ACC112 (cell line): Measurements from ENCODE around the gene RGS7.
"Not testable (repeated sequence)": the region's sequence is repeated elsewhere in the genome, so short reads cannot be mapped to it uniquely, and the experiment has no call there.

Experiments used
- H2AFZ ChIP-seq: fragments of 200-600 bp; sonication (generic); one replicate; pipeline ENCODE4 v1.6.0; 2017; ENCODE audit warnings: antibody characterized with exemption, low read length; ENCODE audit not compliant: unreplicated experiment
- H3K27ac ChIP-seq: fragments of 200-600 bp; sonication (generic); 2 replicates; pipeline ENCODE4 v1.5.1; 2014; ENCODE audit warnings: low read depth, mild to moderate bottlenecking, antibody characterized with exemption, low read length, moderate library complexity
- H3K27me3 ChIP-seq: fragments of 200-600 bp; sonication (generic); 2 replicates; pipeline ENCODE4 v1.6.1; 2014; ENCODE audit warnings: mild to moderate bottlenecking, antibody characterized with exemption, low read length, moderate library complexity, mixed read lengths; ENCODE audit not compliant: insufficient read depth
- H3K36me3 ChIP-seq: fragments of 200-600 bp; sonication (generic); 2 replicates; pipeline ENCODE4 v1.6.1; 2016; ENCODE audit warnings: mild to moderate bottlenecking, antibody characterized with exemption, low read length, moderate library complexity, mixed read lengths; ENCODE audit not compliant: insufficient read depth
- H3K4me1 ChIP-seq: fragments of 200-600 bp; sonication (generic); one replicate; pipeline ENCODE4 v1.6.1; 2016; ENCODE audit warnings: low read length, mixed read lengths; ENCODE audit not compliant: insufficient read depth, unreplicated experiment, control insufficient read depth
- H3K4me3 ChIP-seq: fragments of 200-600 bp; sonication (generic); 2 replicates; pipeline ENCODE4 v1.5.1; 2014; ENCODE audit warnings: mild to moderate bottlenecking, low read depth, low read length
- H3K79me2 ChIP-seq: fragments of 200-600 bp; sonication (generic); one replicate; pipeline ENCODE4 v1.6.0; 2016; ENCODE audit warnings: low read length; ENCODE audit not compliant: control insufficient read depth, unreplicated experiment, insufficient read depth

Gene RGS7

GRCh38 chr1:241308471-241308870, 48.5 kb downstream of the RGS7 start:
- no peak overlapping the region for H3K27ac ChIP-seq
- H3K79me2 ChIP-seq: no peaks in the 10 kb centered on the region
- no peaks in the 10 kb centered on the region for H3K36me3 ChIP-seq
- H2AFZ ChIP-seq: no peak overlapping the region
- H3K4me1 ChIP-seq: no peaks in the 10 kb centered on the region
- no peaks in the 10 kb centered on the region for H3K27me3 ChIP-seq
- H3K4me3 ChIP-seq: no peak overlapping the region

GRCh38 chr1:241308011-241308410, 49.0 kb downstream of the RGS7 start:
- H3K36me3 ChIP-seq: no peaks in the 10 kb centered on the region
- H2AFZ ChIP-seq: no peak overlapping the region
- no peaks in the 10 kb centered on the region for H3K27me3 ChIP-seq
- H3K27ac ChIP-seq: no peak overlapping the region
- no peaks in the 10 kb centered on the region for H3K79me2 ChIP-seq
- no peak overlapping the region for H3K4me3 ChIP-seq
- H3K4me1 ChIP-seq: no peaks in the 10 kb centered on the region

- Histone ChIP-seq H3K27ac (no peak overlapping the region), H3K4me3 (no peak overlapping the region), H3K4me1 (no peaks in the 10 kb centered on the region), H3K79me2 (no peaks in the 10 kb centered on the region), H3K27me3 (no peaks in the 10 kb centered on the region), H3K36me3 (no peaks in the 10 kb centered on the region), H2AFZ (no peak overlapping the region)
Measured at GRCh38 chr1:241306125-241306790, 50.7 kb downstream of the RGS7 start.

- H2AFZ ChIP-seq, H3K4me3 ChIP-seq, H3K79me2 ChIP-seq, H3K4me1 ChIP-seq, H3K36me3 ChIP-seq, H3K27ac ChIP-seq, H3K27me3 ChIP-seq: not testable (repeated sequence)
Measured at GRCh38 chr1:241302024-241302423, 55.0 kb downstream of the RGS7 start.

- H3K36me3 ChIP-seq: no peaks in the 10 kb centered on the region
- H3K79me2 ChIP-seq: no peaks in the 10 kb centered on the region
- no peak overlapping the region for H3K4me3 ChIP-seq
- no peaks in the 10 kb centered on the region for H3K27me3 ChIP-seq
- no peak overlapping the region for H2AFZ ChIP-seq
- H3K27ac ChIP-seq: no peak overlapping the region
- no peaks in the 10 kb centered on the region for H3K4me1 ChIP-seq
Measured at GRCh38 chr1:241299347-241299746, 57.7 kb downstream of the RGS7 start.

- Histone ChIP-seq H3K4me3 (no peak overlapping the region), H3K36me3 (no peaks in the 10 kb centered on the region), H2AFZ (no peak overlapping the region), H3K27ac (no peak overlapping the region), H3K27me3 (no peaks in the 10 kb centered on the region), H3K79me2 (no peaks in the 10 kb centered on the region), H3K4me1 (no peaks in the 10 kb centered on the region)
Measured at GRCh38 chr1:241292973-241293372, 64.0 kb downstream of the RGS7 start.

- not testable (repeated sequence) for H3K27me3 ChIP-seq, H3K36me3 ChIP-seq, H3K79me2 ChIP-seq, H3K27ac ChIP-seq, H3K4me3 ChIP-seq, H2AFZ ChIP-seq, H3K4me1 ChIP-seq
Measured at GRCh38 chr1:241291548-241291947, 65.5 kb downstream of the RGS7 start.

GRCh38 chr1:241286486-241286885, 70.5 kb downstream of the RGS7 start:
- no peak overlapping the region for H3K4me3 ChIP-seq
- H3K27ac ChIP-seq: no peak overlapping the region
- H3K4me1 ChIP-seq: no peaks in the 10 kb centered on the region
- no peaks in the 10 kb centered on the region for H3K36me3 ChIP-seq
- H3K79me2 ChIP-seq: no peaks in the 10 kb centered on the region
- H2AFZ ChIP-seq: no peak overlapping the region
- no peaks in the 10 kb centered on the region for H3K27me3 ChIP-seq

GRCh38 chr1:241276391-241276790, 80.6 kb downstream of the RGS7 start:
- no peaks in the 10 kb centered on the region for H3K36me3 ChIP-seq
- no peaks in the 10 kb centered on the region for H3K4me1 ChIP-seq
- H2AFZ ChIP-seq: no peak overlapping the region
- no peaks in the 10 kb centered on the region for H3K27me3 ChIP-seq
- H3K4me3 ChIP-seq: no peak overlapping the region
- no peak overlapping the region for H3K27ac ChIP-seq
- H3K79me2 ChIP-seq: no peaks in the 10 kb centered on the region

- Histone ChIP-seq H3K79me2 (no peaks in the 10 kb centered on the region), H2AFZ (no peak overlapping the region), H3K27me3 (no peaks in the 10 kb centered on the region), H3K4me3 (no peak overlapping the region), H3K4me1 (no peaks in the 10 kb centered on the region), H3K36me3 (no peaks in the 10 kb centered on the region), H3K27ac (no peak overlapping the region)
Measured at GRCh38 chr1:241275981-241276380, 81.0 kb downstream of the RGS7 start.

GRCh38 chr1:241275226-241275625, 81.8 kb downstream of the RGS7 start:
- Histone ChIP-seq H3K27me3 (no peaks in the 10 kb centered on the region), H3K79me2 (no peaks in the 10 kb centered on the region)

More at GRCh38 chr1:241275226-241275625, 81.8 kb downstream of the RGS7 start:
- Histone ChIP-seq H2AFZ (no peak overlapping the region), H3K4me1 (no peaks in the 10 kb centered on the region), H3K4me3 (no peak overlapping the region), H3K27ac (no peak overlapping the region), H3K36me3 (no peaks in the 10 kb centered on the region)
